H1 (cell line): ENCODE results near the gene TEKT3. TPM values are rescaled to one million over a fixed set of nuclear protein-coding genes. Genes with fewer than 3 reads are reported as not detected.

ENCODE experiments used
- CTCF ChIA-PET: fragments of 300-600 bp; sonication (Branson Sonifier 250); formaldehyde crosslinking; loops from one replicate; lab custom pipeline; 2021; ENCODE audit not compliant: partially characterized antibody; lab: Charles Lee
- POLR2A ChIA-PET: fragments of 300-600 bp; sonication (Branson Sonifier 250); formaldehyde crosslinking; loops from one replicate; lab custom pipeline; 2021; ENCODE audit warnings: inconsistent platforms; ENCODE audit not compliant: partially characterized antibody; lab: Charles Lee
- DNase-seq, 2 experiments: peaks; one replicate each; pipeline versions ENCODE4 v3.0.0 to v3.0.0-alpha.2; 2010 to 2022; ENCODE audit warnings: low spot score in 2 of 2, low read depth in 1 of 2, mixed read lengths in 1 of 2
- FAIRE-seq: peaks from 2 replicates; lab custom pipeline; 2011; peaks lifted over from hg19 to GRCh38; lab: Jason Lieb, UNC
- H2AFZ ChIP-seq: 2 replicates; pipeline ENCODE4 v1.8.1; 2012; ENCODE audit warnings: low read length, inconsistent platforms
- H2AK5ac ChIP-seq: 2 replicates; pipeline ENCODE4 v1.6.1; 2013; ENCODE audit warnings: low read depth, low read length
- H2BK120ac ChIP-seq: replicated peaks from 2 replicates; pipeline ENCODE3; 2013; ENCODE audit warnings: low read depth, low read length, inconsistent platforms
- H2BK12ac ChIP-seq: 2 replicates; pipeline ENCODE4 v1.6.1; 2013; ENCODE audit warnings: low read depth, low read length
- H2BK15ac ChIP-seq: 2 replicates; pipeline ENCODE4 v1.6.1; 2013; ENCODE audit warnings: low read length
- H2BK20ac ChIP-seq: 2 replicates; pipeline ENCODE4 v1.6.1; 2013; ENCODE audit warnings: low read length
- H2BK5ac ChIP-seq: 2 replicates; pipeline ENCODE4 v1.6.1; 2013; ENCODE audit warnings: low read depth, low read length
- H3K14ac ChIP-seq: 2 replicates; pipeline ENCODE4 v1.6.1; 2013; ENCODE audit warnings: inconsistent platforms; ENCODE audit not compliant: insufficient read length
- H3K18ac ChIP-seq: 2 replicates; pipeline ENCODE4 v1.6.1; 2013; ENCODE audit warnings: low read length; ENCODE audit errors: extremely low read depth
- H3K23ac ChIP-seq: 2 replicates; pipeline ENCODE4 v1.6.1; 2013; ENCODE audit warnings: inconsistent platforms; ENCODE audit not compliant: insufficient read length
- H3K23me2 ChIP-seq: 2 replicates; pipeline ENCODE4 v1.6.1; 2013; ENCODE audit warnings: low read depth, low read length
- H3K27ac ChIP-seq: 2 replicates; pipeline ENCODE4 v1.6.1; 2011; ENCODE audit warnings: low read depth, low read length, inconsistent platforms
- H3K27me3 ChIP-seq, 4 experiments: replicated peaks in 1 of 4; 1 replicate in 1 of 4; 2 replicates in 3 of 4; pipeline versions ENCODE4 v1.6.1 to v1.8.1; 2011 to 2013; ENCODE audit warnings: low read length in 3 of 4, mild to moderate bottlenecking in 3 of 4, inconsistent platforms in 2 of 4, mixed read lengths in 2 of 4, moderate library complexity in 1 of 4; ENCODE audit not compliant: control insufficient read depth in 3 of 4, insufficient read depth in 3 of 4; ENCODE audit errors: extremely low read depth in 1 of 4
- H3K36me3 ChIP-seq, 4 experiments: 2 replicates each; pipeline versions ENCODE4 v1.6.1 to v1.8.1; 2011 to 2013; ENCODE audit warnings: mild to moderate bottlenecking in 4 of 4, low read length in 3 of 4, moderate library complexity in 2 of 4, control low read depth in 1 of 4, inconsistent platforms in 1 of 4; ENCODE audit not compliant: insufficient read depth in 4 of 4, control insufficient read depth in 2 of 4
- H3K4ac ChIP-seq: replicated peaks from 2 replicates; pipeline ENCODE3; 2013; ENCODE audit warnings: low read length, low read depth, mixed read lengths, inconsistent platforms; ENCODE audit not compliant: insufficient read length
- H3K4me1 ChIP-seq, 4 experiments: replicated peaks in 1 of 4; 1 replicate in 1 of 4; 2 replicates in 3 of 4; pipeline versions ENCODE4 v1.6.1 to v1.8.1; 2011 to 2013; ENCODE audit warnings: low read length in 3 of 4, inconsistent platforms in 2 of 4, mixed read lengths in 1 of 4; ENCODE audit not compliant: insufficient read depth in 4 of 4, control insufficient read depth in 3 of 4
- H3K4me2 ChIP-seq, 2 experiments: 2 replicates each; pipeline versions ENCODE4 v1.6.1 to v1.8.1; 2011 to 2013; ENCODE audit warnings: low read depth in 2 of 2, low read length in 2 of 2, control low read depth in 1 of 2, inconsistent platforms in 1 of 2, mild to moderate bottlenecking in 1 of 2; ENCODE audit not compliant: insufficient read depth in 1 of 2
- H3K4me3 ChIP-seq, 4 experiments: fragments of 200-600, 300-600 bp in 1 of 4; sonication (generic), shearing (Covaris generic), sonication (Bioruptor Twin) in 1 of 4; 2 replicates each; pipeline versions ENCODE4 v1.5.1 to v1.8.1; 2011 to 2016; ENCODE audit warnings: low read length in 4 of 4, low read depth in 3 of 4, control low read depth in 2 of 4, inconsistent platforms in 2 of 4, mild to moderate bottlenecking in 2 of 4, mixed read lengths in 1 of 4, moderate library complexity in 1 of 4; ENCODE audit not compliant: insufficient read depth in 2 of 4; ENCODE audit errors: extremely low read depth in 1 of 4
- H3K56ac ChIP-seq: replicated peaks from 2 replicates; pipeline ENCODE3; 2013; ENCODE audit warnings: low read depth, mild to moderate bottlenecking, mixed read lengths, low read length, inconsistent platforms; ENCODE audit not compliant: insufficient read length
- H3K79me1 ChIP-seq: 2 replicates; pipeline ENCODE4 v1.6.1; 2013; ENCODE audit warnings: low read depth, low read length, control low read depth
- H3K79me2 ChIP-seq, 2 experiments: 2 replicates each; pipeline versions ENCODE4 v1.6.1 to v1.8.1; 2012 to 2013; ENCODE audit warnings: low read length in 2 of 2, mild to moderate bottlenecking in 2 of 2, inconsistent platforms in 1 of 2; ENCODE audit not compliant: insufficient read depth in 2 of 2, control insufficient read depth in 1 of 2
- H3K9ac ChIP-seq, 4 experiments: replicated peaks in 1 of 4; 1 replicate in 1 of 4; 2 replicates in 3 of 4; pipeline versions ENCODE4 v1.6.1 to v1.8.1; 2011 to 2013; ENCODE audit warnings: low read depth in 3 of 4, low read length in 3 of 4, control low read depth in 2 of 4, mild to moderate bottlenecking in 2 of 4, moderate library complexity in 2 of 4, inconsistent platforms in 1 of 4; ENCODE audit errors: extremely low read depth in 1 of 4
- H3K9me3 ChIP-seq, 2 experiments: 2 replicates each; pipeline versions ENCODE4 v1.6.1 to v1.8.1; 2012 to 2013; ENCODE audit warnings: mild to moderate bottlenecking in 2 of 2, moderate library complexity in 2 of 2, control low read depth in 1 of 2, inconsistent platforms in 1 of 2, low read depth in 1 of 2, low read length in 1 of 2, mixed read lengths in 1 of 2; ENCODE audit not compliant: insufficient read depth in 2 of 2
- H4K20me1 ChIP-seq, 2 experiments: replicated peaks in 1 of 2; 2 replicates each; pipeline versions ENCODE3 to v1.8.1; 2011 to 2013; ENCODE audit warnings: inconsistent platforms in 2 of 2, low read length in 2 of 2, mild to moderate bottlenecking in 1 of 2; ENCODE audit not compliant: insufficient read depth in 2 of 2, control insufficient read depth in 1 of 2
- H4K5ac ChIP-seq: 2 replicates; pipeline ENCODE4 v1.6.1; 2013; ENCODE audit warnings: low read length, low read depth, mixed read lengths, inconsistent platforms; ENCODE audit not compliant: insufficient read length
- H4K8ac ChIP-seq: 2 replicates; pipeline ENCODE4 v1.8.0; 2013; ENCODE audit warnings: mild to moderate bottlenecking, moderate library complexity, low read length, inconsistent platforms; ENCODE audit not compliant: insufficient read depth; ENCODE audit errors: extremely low read depth
- H4K91ac ChIP-seq: replicated peaks from 2 replicates; pipeline ENCODE3; 2013; ENCODE audit warnings: low read length, mixed read lengths, inconsistent platforms; ENCODE audit not compliant: insufficient read length
- CBX5 ChIP-seq: fragments of 300-800, 300-1000 bp; sonication (generic); IDR thresholded peaks from 2 replicates; pipeline ENCODE4 v1.7.1; 2016; ENCODE audit warnings: antibody characterized with exemption, low read length, low read depth
- CBX8 ChIP-seq: fragments of 300-800, 300-1000 bp; sonication (generic); IDR thresholded peaks from 2 replicates; pipeline ENCODE4 v1.7.1; 2016; ENCODE audit warnings: low read depth, low read length, borderline replicate concordance
- CEBPB ChIP-seq: IDR thresholded peaks from 2 replicates; pipeline ENCODE4 v1.6.1; 2012; ENCODE audit warnings: low read depth, low read length
- EP300 ChIP-seq, 2 experiments: IDR thresholded peaks; 1 replicate in 1 of 2; 2 replicates in 1 of 2; pipeline ENCODE4 v1.6.1; 2011 to 2012; ENCODE audit warnings: low read depth in 2 of 2, low read length in 2 of 2, mild to moderate bottlenecking in 2 of 2, borderline replicate concordance in 1 of 2, inconsistent platforms in 1 of 2, moderate library complexity in 1 of 2
- JUN ChIP-seq: IDR thresholded peaks from 2 replicates; pipeline ENCODE4 v1.6.1; 2011; ENCODE audit warnings: low read depth, mild to moderate bottlenecking, improper control_type of control experiment, low read length
- POLR2A ChIP-seq, 2 experiments: IDR thresholded peaks; 1 replicate in 1 of 2; 2 replicates in 1 of 2; pipeline ENCODE4 v1.6.1; 2011; ENCODE audit warnings: low read depth in 2 of 2, low read length in 2 of 2, mild to moderate bottlenecking in 2 of 2; ENCODE audit errors: control extremely low read depth in 1 of 2
- POU5F1 ChIP-seq: IDR thresholded peaks from 2 replicates; pipeline ENCODE4 v1.6.1; 2011; ENCODE audit warnings: low read depth, mild to moderate bottlenecking, low read length, moderate library complexity
- SIX5 ChIP-seq: IDR thresholded peaks from 2 replicates; pipeline ENCODE4 v1.6.1; 2011; ENCODE audit warnings: mild to moderate bottlenecking, low read depth, low read length
- TAF1 ChIP-seq: IDR thresholded peaks from 2 replicates; pipeline ENCODE4 v1.6.1; 2011; ENCODE audit warnings: mild to moderate bottlenecking, low read depth, low read length
- TAF7 ChIP-seq: optimal IDR thresholded peaks from 2 replicates; pipeline ENCODE3; 2011; ENCODE audit warnings: low read depth, mild to moderate bottlenecking, inconsistent platforms, low read length, moderate library complexity, borderline replicate concordance
- TBP ChIP-seq: IDR thresholded peaks from 2 replicates; pipeline ENCODE4 v1.6.1; 2011; ENCODE audit warnings: low read depth, low read length, improper control_type of control experiment
- TEAD4 ChIP-seq: IDR thresholded peaks from 2 replicates; pipeline ENCODE4 v1.6.1; 2012; ENCODE audit warnings: low read depth, low read length, inconsistent platforms, mixed read lengths
- ZNF274 ChIP-seq: IDR thresholded peaks from 2 replicates; pipeline ENCODE4 v1.7.0; 2012; ENCODE audit warnings: low read length, borderline replicate concordance; ENCODE audit errors: extremely low read depth
- WGBS, 2 experiments: shearing (Covaris generic) in 1 of 2; methylation state at CpG; one replicate each; pipeline versions ENCODE4 v1.1.6 to v1.1.7; 2013 to 2015; ENCODE audit warnings: low lambda C conversion rate in 2 of 2, mixed read lengths in 2 of 2, inconsistent platforms in 1 of 2, low coverage in 1 of 2, missing lambda C conversion rate in 1 of 2; ENCODE audit not compliant: insufficient replicate concordance in 2 of 2, insufficient coverage in 1 of 2, insufficient read length in 1 of 2; ENCODE audit errors: extremely low coverage in 1 of 2, missing lambda C conversion rate in 1 of 2; 5-methylcytosine and 5-hydroxymethylcytosine counted together
- polyA plus RNA-seq, 7 experiments: library from polyadenylated mRNA; depleted of rRNA in 3 of 7; stranded (reverse) in 5 of 7; unstranded in 2 of 7; fragments of >200 nt in 5 of 7; fragments of 200-250 nt in 2 of 7; gene quantifications; 1 replicate in 5 of 7; 2 replicates in 1 of 7; 4 replicates in 1 of 7; pipeline versions ENCODE4 v1.2.1 to v1.2.3, GENCODE V29; 2011 to 2013; ENCODE audit warnings: missing spikeins in 2 of 7, mixed read lengths in 2 of 7
- total RNA-seq: library from RNA; stranded (reverse); fragmentation: NEBNext Ultra II Directional; extraction: Animal tissue kit (Norgen Biotek cat#: 25700); gene quantifications from 2 replicates; pipeline ENCODE4 v1.2.1, GENCODE V29; 2021
- TF ChIP-seq, protein P1 (sequence below): IDR thresholded peaks from 2 replicates; pipeline ENCODE4 v1.6.1; 2012; ENCODE audit warnings: inconsistent platforms

The TEKT3 gene
- total and polyA plus RNA-seq, 2 of the 8 experiments (the other 6 are each of a cell fraction or from before 2014, with no cell fraction given), result 2.2 to 2.9 TPM

DNA sequence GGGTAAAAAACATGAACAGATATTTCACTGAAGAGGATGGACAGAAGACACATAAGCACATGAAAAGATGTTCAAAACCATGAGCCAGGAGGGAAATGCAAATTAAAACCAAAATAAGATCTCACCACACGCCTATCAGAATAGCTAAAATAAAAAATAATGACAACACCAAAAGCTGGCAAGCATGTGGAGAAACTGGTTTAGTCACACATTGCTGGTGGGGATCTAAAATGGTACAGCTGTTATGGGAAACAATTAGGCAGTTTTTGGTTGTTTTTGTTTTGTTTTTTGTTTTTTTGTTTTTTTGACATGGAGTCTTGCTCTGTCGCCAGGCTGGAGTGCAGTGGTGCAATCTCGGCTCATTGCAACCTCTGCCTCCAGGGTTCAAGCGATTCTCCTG lies 44.7 kb upstream of the TEKT3 start:
- ChIA-PET CTCF (interaction anchor here (1.1 to 1.3 kb wide), 3 partner anchors 8 to 128 kb away, joined by 3 to 7 read pairs (median 3); no protein-coding TSS in a partner anchor), POLR2A (no interaction called here)
- no peak overlapping the region for H2BK120ac ChIP-seq
- H3K27me3 ChIP-seq, result no peaks in the 10 kb centered on the region; a peak in 1 of 7 replicates
- H3K9ac ChIP-seq, result no peak overlapping the region
- no peak overlapping the region for H4K91ac ChIP-seq
- 96% methylated on average over 4 of the region's 4 CpGs; no CpG with 5 or more reads in 1 of the 2 experiments for WGBS, 2 experiments
- H3K14ac ChIP-seq, result no peak overlapping the region
- no peaks in the 10 kb centered on the region for H3K9me3 ChIP-seq
- H2AK5ac ChIP-seq, result no peak overlapping the region
- no peak overlapping the region for H4K5ac ChIP-seq
- no peak overlapping the region for H2BK15ac ChIP-seq
- no peak overlapping the region for H2BK12ac ChIP-seq
- H3K18ac ChIP-seq, result no peak overlapping the region
- no peaks in the 10 kb centered on the region for H3K23me2 ChIP-seq
- H3K27ac ChIP-seq, result no peak overlapping the region
- H3K4ac ChIP-seq, result no peak overlapping the region
- no peak overlapping the region for H3K4me3 ChIP-seq
- no peak overlapping the region for H3K4me2 ChIP-seq
- no peaks in the 10 kb centered on the region for H3K79me2 ChIP-seq
- H3K23ac ChIP-seq, result no peak overlapping the region
- H3K36me3 ChIP-seq, result no peaks in the 10 kb centered on the region
- TF ChIP-seq CBX5, result no peak
- no peak for TF ChIP-seq TAF1
- no peak for TF ChIP-seq ZNF274
- no peak for TF ChIP-seq EP300 (IDR thresholded peaks at IDR 0.05; ENCODE audit: borderline replicate concordance in 1 of 2, low read depth in 2 of 2, low read length in 2 of 2)
- TF ChIP-seq POLR2A (IDR thresholded peaks at IDR 0.05; ENCODE audit: control extremely low read depth in 1 of 2, low read depth in 2 of 2, low read length in 2 of 2), result no peak
- TF ChIP-seq JUN, result no peak
- TF ChIP-seq CBX8, result no peak
- no peak for TF ChIP-seq TBP
- no peak for TF ChIP-seq SIX5
- no peak for TF ChIP-seq POU5F1
- no peak for TF ChIP-seq CEBPB
- TF ChIP-seq, protein P1, sequence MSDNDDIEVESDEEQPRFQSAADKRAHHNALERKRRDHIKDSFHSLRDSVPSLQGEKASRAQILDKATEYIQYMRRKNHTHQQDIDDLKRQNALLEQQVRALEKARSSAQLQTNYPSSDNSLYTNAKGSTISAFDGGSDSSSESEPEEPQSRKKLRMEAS, result no peak
- no peak for TF ChIP-seq TEAD4
- TF ChIP-seq TAF7, result no peak
- no peaks in the 10 kb centered on the region for H4K20me1 ChIP-seq
- DNase-seq (no peak), FAIRE-seq (no peak)
- H2BK20ac ChIP-seq, result no peak overlapping the region
- H3K79me1 ChIP-seq, result no peaks in the 10 kb centered on the region
- H2AFZ ChIP-seq, result no peak overlapping the region
- no peak overlapping the region for H2BK5ac ChIP-seq
- H3K56ac ChIP-seq, result no peak overlapping the region
- H4K8ac ChIP-seq, result no peak overlapping the region
- peaks cover 2 to 4% (median 3%) of the 10 kb centered on the region in 4 experiments; a peak in 6 of 7 replicates for H3K4me1 ChIP-seq
